Measurements from ENCODE around the gene LYPD6B. TPM values are rescaled to one million over a fixed set of nuclear protein-coding genes. Genes with fewer than 3 reads are reported as not detected.
"Not testable (repeated sequence)": the region's sequence is repeated elsewhere in the genome, so short reads cannot be mapped to it uniquely, and the experiment has no call there.

LYPD6B gene
- total RNA-seq, 2 experiments from 2014 or later: not detected

DNA sequence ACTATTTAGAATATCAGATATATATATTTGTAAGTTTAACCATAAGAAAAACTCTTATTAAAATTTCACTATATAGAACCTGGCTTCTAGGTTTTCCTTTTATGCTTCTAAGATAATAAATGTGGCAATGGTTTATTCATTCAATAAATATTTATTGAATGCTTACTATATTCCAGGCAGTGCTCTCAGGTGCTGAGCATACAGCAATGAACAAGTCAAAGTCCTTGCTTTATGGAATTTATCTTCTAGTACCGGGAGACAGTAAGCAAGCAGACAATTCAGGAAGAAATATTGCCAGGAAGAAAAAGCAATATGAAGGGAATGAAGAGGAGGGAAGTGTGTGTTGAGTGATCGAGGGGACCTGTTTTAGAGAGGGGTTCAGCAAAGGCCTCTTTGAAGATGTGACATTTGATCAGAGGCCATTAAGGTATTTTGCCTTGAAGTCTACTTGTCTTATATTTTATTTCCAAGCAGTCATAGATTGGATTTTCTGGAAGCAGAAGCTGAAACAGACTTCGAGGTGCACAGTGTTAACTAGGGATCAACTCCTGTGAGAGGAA, 197.4 kb downstream of the LYPD6B start:
- TF ChIP-seq, protein P1, sequence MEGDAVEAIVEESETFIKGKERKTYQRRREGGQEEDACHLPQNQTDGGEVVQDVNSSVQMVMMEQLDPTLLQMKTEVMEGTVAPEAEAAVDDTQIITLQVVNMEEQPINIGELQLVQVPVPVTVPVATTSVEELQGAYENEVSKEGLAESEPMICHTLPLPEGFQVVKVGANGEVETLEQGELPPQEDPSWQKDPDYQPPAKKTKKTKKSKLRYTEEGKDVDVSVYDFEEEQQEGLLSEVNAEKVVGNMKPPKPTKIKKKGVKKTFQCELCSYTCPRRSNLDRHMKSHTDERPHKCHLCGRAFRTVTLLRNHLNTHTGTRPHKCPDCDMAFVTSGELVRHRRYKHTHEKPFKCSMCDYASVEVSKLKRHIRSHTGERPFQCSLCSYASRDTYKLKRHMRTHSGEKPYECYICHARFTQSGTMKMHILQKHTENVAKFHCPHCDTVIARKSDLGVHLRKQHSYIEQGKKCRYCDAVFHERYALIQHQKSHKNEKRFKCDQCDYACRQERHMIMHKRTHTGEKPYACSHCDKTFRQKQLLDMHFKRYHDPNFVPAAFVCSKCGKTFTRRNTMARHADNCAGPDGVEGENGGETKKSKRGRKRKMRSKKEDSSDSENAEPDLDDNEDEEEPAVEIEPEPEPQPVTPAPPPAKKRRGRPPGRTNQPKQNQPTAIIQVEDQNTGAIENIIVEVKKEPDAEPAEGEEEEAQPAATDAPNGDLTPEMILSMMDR (IDR thresholded peaks at IDR 0.05): no peak
- no peak overlapping the region for H3K27ac Mint-ChIP-seq
- CTCF ChIA-PET: no interaction called here

GRCh38 chr2:149236410-149236809, 197.9 kb downstream of the LYPD6B start:
- intact Hi-C loops (cut with micrococcal nuclease): no loop called here
- Mint-ChIP-seq H3K27me3 (peaks cover 11% of the 10 kb centered on the region), H3K4me1 (ENCODE audit: low read depth) (no peaks in the 10 kb centered on the region), H3K4me3 (no peak overlapping the region), H3K27ac (no peak overlapping the region), H3K9me3 (no peaks in the 10 kb centered on the region), H3K36me3 (ENCODE audit: low read depth) (no peaks in the 10 kb centered on the region)
- ATAC-seq: no peak
- TF ChIP-seq, protein P1 (IDR thresholded peaks at IDR 0.05): no peak
- ChIA-PET CTCF (no interaction called here), POLR2A (no interaction called here)
- no peak for DNase-seq

More for the DNA sequence above, 197.4 kb downstream of the LYPD6B start:
- ATAC-seq (no peak), DNase-seq (no peak)
- Mint-ChIP-seq H3K27me3 (peaks cover 11% of the 10 kb centered on the region), H3K36me3 (ENCODE audit: low read depth) (no peaks in the 10 kb centered on the region), H3K4me1 (ENCODE audit: low read depth) (no peaks in the 10 kb centered on the region), H3K9me3 (no peaks in the 10 kb centered on the region), H3K4me3 (no peak overlapping the region)
- POLR2A ChIA-PET: no interaction called here
- intact Hi-C loops (cut with micrococcal nuclease): no loop called here

DNA sequence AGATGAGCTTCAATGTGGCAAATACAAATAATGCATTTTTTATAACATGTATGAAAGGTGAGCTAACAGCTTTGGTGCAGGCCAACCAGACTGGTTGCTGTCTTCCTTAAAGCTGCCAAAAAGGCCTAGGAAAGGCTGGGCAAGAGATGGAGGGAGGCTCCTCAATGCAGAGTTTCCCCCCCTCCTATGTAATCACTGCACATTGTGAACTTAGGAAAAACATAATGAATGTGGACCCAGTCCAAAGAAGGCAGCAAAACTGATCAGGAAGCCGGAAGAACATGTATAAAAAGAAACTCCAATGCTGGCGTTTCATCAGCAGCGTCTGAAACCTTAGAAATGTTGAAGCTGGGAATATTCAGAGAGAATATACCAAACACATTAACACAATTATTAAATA, 207.7 kb downstream of the LYPD6B start:
- TF ChIP-seq, protein P1 (IDR thresholded peaks at IDR 0.05): no peak
- no peak for ATAC-seq
- Mint-ChIP-seq H3K27ac (no peak overlapping the region), H3K9me3 (no peaks in the 10 kb centered on the region), H3K36me3 (ENCODE audit: low read depth) (no peaks in the 10 kb centered on the region), H3K4me3 (no peak overlapping the region), H3K27me3 (no peaks in the 10 kb centered on the region), H3K4me1 (ENCODE audit: low read depth) (no peaks in the 10 kb centered on the region)
- ChIA-PET CTCF (no interaction called here), POLR2A (no interaction called here)
- DNase-seq: no peak
- intact Hi-C loops (cut with micrococcal nuclease): no loop called here

DNA sequence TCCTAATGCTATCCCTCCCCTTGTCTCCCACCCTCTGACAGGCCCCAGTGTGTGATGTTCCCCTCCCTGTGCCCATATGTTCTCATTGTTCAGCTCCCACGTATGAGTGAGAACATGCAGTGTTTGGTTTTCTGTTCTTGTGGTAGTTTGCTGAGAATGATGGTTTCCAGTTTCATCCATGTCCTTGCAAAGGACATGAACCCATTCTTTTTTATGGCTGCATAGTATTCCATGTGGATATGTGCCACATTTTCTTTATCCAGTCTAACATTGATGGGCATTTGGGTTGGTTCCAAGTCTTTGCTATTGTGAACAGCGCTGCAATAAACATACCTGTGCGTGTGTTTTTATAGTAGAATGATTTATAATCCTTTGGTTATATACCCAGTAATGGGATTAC, 212.9 kb downstream of the LYPD6B start:
- H3K4me1 Mint-ChIP-seq (ENCODE audit: low read depth); CTCF ChIA-PET; H3K27ac Mint-ChIP-seq; POLR2A ChIA-PET; ATAC-seq; H3K9me3 Mint-ChIP-seq; intact Hi-C loops (cut with micrococcal nuclease); H3K36me3 Mint-ChIP-seq (ENCODE audit: low read depth); H3K27me3 Mint-ChIP-seq; DNase-seq; H3K4me3 Mint-ChIP-seq: not testable (repeated sequence)

DNA sequence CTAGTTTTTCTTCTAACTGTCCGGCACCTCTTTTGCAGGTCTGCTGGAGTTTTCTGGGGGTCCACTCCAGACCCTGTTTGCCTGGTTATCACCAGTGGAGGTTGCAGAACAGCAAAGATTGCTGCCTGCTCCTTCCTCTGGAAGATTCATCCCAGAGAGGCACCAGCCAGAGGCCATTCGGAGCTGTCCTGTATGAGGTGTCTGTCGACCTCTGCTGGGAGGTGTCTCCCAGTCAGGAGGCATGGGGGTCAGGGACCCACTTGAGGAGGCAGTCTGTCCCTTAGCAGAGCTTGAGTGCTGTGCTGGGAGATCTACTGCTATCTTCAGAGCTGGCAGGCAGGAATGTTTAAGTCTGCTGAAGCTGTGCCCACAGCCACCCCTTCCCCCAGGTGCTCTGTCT, 218.4 kb downstream of the LYPD6B start:
- DNase-seq; H3K27ac Mint-ChIP-seq; H3K9me3 Mint-ChIP-seq; CTCF ChIA-PET; intact Hi-C loops (cut with micrococcal nuclease); H3K27me3 Mint-ChIP-seq; ATAC-seq; H3K4me3 Mint-ChIP-seq; H3K36me3 Mint-ChIP-seq (ENCODE audit: low read depth); H3K4me1 Mint-ChIP-seq (ENCODE audit: low read depth): not testable (repeated sequence)
- POLR2A ChIA-PET: interaction anchor here (0.6 kb wide), 1 partner anchor 12 kb away, joined by 3 read pairs; no protein-coding TSS in a partner anchor

- TF ChIP-seq, protein P1 (IDR thresholded peaks at IDR 0.05): no peak
- no peak for DNase-seq
- CTCF ChIA-PET: no interaction called here
- Mint-ChIP-seq H3K36me3 (ENCODE audit: low read depth) (no peaks in the 10 kb centered on the region), H3K27me3 (peaks cover 8% of the 10 kb centered on the region), H3K9me3 (peaks cover 2% of the 10 kb centered on the region), H3K4me3 (no peak overlapping the region), H3K4me1 (ENCODE audit: low read depth) (no peaks in the 10 kb centered on the region), H3K27ac (no peak overlapping the region)
- intact Hi-C loops (cut with micrococcal nuclease): no loop called here
- no peak for ATAC-seq
- POLR2A ChIA-PET: no interaction called here
These were observed 220.0 kb downstream of the LYPD6B start for GRCh38 chr2:149258531-149258930.

Measured in activated CD8-positive, alpha-beta T cell treated with anti-CD3 and anti-CD28 coated beads for 36 hours (primary cell).